ENCODE data around the gene CR1L.

Gene CR1L

DNA sequence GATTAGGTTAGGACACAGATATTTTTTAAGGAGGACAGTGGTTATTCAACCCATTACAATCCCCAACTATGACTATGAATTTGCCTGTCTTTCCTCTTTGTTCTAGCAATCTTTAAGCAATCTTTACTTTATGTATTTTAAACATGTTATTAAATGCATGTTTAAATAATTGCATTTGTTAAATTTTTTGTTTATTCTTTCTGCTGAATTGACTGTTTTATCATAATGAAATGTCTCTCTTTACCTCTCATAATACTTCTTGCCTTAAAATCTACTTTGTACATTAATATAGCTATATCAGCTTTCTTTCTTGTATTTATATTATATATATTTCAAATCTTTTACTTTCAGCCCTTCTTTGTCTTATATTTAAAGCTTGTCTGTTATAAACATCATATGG lies 46.1 kb downstream of the CR1L start:
- TF ChIP-seq SIN3A (IDR thresholded peaks at IDR 0.05; ENCODE audit: borderline replicate concordance, insufficient read depth, low read length), result no peak

GRCh38 chr1:207691841-207692240 lies 46.9 kb downstream of the CR1L start:
- TF ChIP-seq TAF1 (IDR thresholded peaks at IDR 0.05; ENCODE audit: borderline replicate concordance, insufficient read depth, low read length) (no peak), POLR2AphosphoS5 (IDR thresholded peaks at IDR 0.05; ENCODE audit: low read depth, low read length) (no peak), FOXP2 (optimal IDR thresholded peaks at IDR 0.05; ENCODE audit: borderline replicate concordance, extremely low read depth, extremely low read length, insufficient read depth) (no peak), SIN3A (IDR thresholded peaks at IDR 0.05; ENCODE audit: borderline replicate concordance, insufficient read depth, low read length) (no peak)
- TF ChIP-seq, protein P1, sequence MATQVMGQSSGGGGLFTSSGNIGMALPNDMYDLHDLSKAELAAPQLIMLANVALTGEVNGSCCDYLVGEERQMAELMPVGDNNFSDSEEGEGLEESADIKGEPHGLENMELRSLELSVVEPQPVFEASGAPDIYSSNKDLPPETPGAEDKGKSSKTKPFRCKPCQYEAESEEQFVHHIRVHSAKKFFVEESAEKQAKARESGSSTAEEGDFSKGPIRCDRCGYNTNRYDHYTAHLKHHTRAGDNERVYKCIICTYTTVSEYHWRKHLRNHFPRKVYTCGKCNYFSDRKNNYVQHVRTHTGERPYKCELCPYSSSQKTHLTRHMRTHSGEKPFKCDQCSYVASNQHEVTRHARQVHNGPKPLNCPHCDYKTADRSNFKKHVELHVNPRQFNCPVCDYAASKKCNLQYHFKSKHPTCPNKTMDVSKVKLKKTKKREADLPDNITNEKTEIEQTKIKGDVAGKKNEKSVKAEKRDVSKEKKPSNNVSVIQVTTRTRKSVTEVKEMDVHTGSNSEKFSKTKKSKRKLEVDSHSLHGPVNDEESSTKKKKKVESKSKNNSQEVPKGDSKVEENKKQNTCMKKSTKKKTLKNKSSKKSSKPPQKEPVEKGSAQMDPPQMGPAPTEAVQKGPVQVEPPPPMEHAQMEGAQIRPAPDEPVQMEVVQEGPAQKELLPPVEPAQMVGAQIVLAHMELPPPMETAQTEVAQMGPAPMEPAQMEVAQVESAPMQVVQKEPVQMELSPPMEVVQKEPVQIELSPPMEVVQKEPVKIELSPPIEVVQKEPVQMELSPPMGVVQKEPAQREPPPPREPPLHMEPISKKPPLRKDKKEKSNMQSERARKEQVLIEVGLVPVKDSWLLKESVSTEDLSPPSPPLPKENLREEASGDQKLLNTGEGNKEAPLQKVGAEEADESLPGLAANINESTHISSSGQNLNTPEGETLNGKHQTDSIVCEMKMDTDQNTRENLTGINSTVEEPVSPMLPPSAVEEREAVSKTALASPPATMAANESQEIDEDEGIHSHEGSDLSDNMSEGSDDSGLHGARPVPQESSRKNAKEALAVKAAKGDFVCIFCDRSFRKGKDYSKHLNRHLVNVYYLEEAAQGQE (IDR thresholded peaks at IDR 0.05; ENCODE audit: insufficient read depth in 1 of 2, low read depth in 2 of 2, low read length in 2 of 2), result no peak

DNA sequence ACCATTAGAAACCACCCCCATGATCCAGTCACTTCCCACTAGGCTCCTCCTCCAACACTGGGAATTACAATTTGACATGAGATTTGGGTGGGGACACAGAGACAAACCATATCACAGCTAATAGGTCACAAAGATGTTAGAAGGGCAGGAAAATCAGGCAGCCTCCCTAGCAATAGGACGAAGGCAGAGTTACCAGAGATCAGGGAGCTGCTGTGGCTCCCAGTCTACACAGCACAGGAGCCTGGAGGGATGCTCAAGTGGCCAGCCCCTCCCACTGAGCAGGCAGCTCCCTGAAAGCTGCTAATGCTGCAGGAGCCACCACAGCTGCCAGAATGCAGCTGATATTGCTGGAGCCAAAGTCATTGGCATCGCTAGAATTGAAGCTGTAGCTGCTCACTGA lies 51.0 kb downstream of the CR1L start:
- TF ChIP-seq FOXP2 (optimal IDR thresholded peaks at IDR 0.05; ENCODE audit: borderline replicate concordance, extremely low read depth, extremely low read length, insufficient read depth), result no peak
- TF ChIP-seq, protein P1 (IDR thresholded peaks at IDR 0.05; ENCODE audit: insufficient read depth in 1 of 2, low read depth in 2 of 2, low read length in 2 of 2), result no peak
- no peak for TF ChIP-seq TAF1 (IDR thresholded peaks at IDR 0.05; ENCODE audit: borderline replicate concordance, insufficient read depth, low read length)
- TF ChIP-seq SIN3A (IDR thresholded peaks at IDR 0.05; ENCODE audit: borderline replicate concordance, insufficient read depth, low read length), result no peak
- no peak for TF ChIP-seq POLR2AphosphoS5 (IDR thresholded peaks at IDR 0.05; ENCODE audit: low read depth, low read length)

DNA sequence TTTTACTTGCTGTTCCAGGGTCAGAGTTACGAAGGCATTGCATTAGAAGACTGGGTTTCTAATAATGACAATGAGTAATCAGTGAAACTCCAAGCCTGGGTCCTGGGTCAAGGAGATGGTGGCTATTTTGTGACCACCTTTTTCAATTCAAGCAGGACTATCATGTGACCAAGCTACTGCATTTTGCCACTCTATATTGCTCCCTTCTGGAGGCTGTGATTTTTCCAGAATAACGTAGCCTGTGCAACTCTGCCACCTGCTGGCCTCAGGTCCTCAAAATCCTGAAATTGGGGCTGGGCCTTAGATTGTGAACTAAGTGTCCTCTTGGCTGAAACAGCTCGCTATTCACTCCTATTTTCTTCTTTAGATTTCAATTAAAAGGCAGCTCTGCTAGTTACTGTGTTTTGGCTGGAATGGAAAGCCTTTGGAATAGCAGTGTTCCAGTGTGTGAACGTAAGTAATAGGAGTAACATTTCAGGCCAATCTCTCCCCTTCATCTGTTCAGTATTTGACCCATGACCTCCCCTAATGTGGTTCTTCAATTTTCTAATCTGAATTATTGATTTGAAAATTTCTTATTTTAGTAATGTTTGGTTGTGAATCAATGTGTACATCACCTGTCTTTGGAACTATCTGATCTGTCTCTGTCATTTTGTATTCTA lies 54.0 kb downstream of the CR1L start:
- TF ChIP-seq FOXP2 (optimal IDR thresholded peaks at IDR 0.05; ENCODE audit: borderline replicate concordance, extremely low read depth, extremely low read length, insufficient read depth) (no peak), POLR2AphosphoS5 (IDR thresholded peaks at IDR 0.05; ENCODE audit: low read depth, low read length) (no peak), SIN3A (IDR thresholded peaks at IDR 0.05; ENCODE audit: borderline replicate concordance, insufficient read depth, low read length) (no peak), TAF1 (IDR thresholded peaks at IDR 0.05; ENCODE audit: borderline replicate concordance, insufficient read depth, low read length) (no peak)
- TF ChIP-seq, protein P1 (IDR thresholded peaks at IDR 0.05; ENCODE audit: insufficient read depth in 1 of 2, low read depth in 2 of 2, low read length in 2 of 2), result no peak

DNA sequence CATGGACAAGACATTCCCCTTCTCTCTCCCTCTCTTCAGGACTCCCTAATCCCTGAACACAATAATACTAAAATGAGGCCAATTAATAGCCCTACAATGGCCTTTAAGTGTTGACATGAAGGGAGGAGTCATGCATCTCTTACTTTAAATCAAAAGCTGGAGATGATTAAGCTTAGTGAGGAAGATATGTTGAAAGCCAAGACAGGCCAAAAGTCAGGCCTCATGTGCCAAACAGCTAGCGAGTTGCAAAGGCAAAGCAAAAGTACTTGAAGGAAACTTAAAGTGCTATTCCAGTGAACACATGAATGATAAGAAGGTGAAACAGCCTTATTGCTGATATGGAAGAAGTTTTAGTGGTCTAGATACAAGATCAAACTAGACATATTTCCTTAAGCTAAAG lies 57.4 kb downstream of the CR1L start:
- no peak for TF ChIP-seq TAF1 (IDR thresholded peaks at IDR 0.05; ENCODE audit: borderline replicate concordance, insufficient read depth, low read length)
- TF ChIP-seq, protein P1 (IDR thresholded peaks at IDR 0.05; ENCODE audit: insufficient read depth in 1 of 2, low read depth in 2 of 2, low read length in 2 of 2), result no peak
- TF ChIP-seq FOXP2 (optimal IDR thresholded peaks at IDR 0.05; ENCODE audit: borderline replicate concordance, extremely low read depth, extremely low read length, insufficient read depth), result no peak
- TF ChIP-seq POLR2AphosphoS5 (IDR thresholded peaks at IDR 0.05; ENCODE audit: low read depth, low read length), result no peak
- TF ChIP-seq SIN3A (IDR thresholded peaks at IDR 0.05; ENCODE audit: borderline replicate concordance, insufficient read depth, low read length), result no peak
